Measurements from ENCODE around the gene IL17RB. TPM values are rescaled to one million over a fixed set of nuclear protein-coding genes. Genes with fewer than 3 reads are reported as not detected.

The IL17RB gene
- total RNA-seq, 1 experiment from 2014 or later: 9.8 TPM

- no peak overlapping the region for H4K91ac ChIP-seq (ENCODE audit: insufficient read length, low read depth, low read length)
- no peak overlapping the region for H3K4ac ChIP-seq (ENCODE audit: low read depth, low read length)
- no peaks in the 10 kb centered on the region for H3K27me3 ChIP-seq (ENCODE audit: insufficient read depth, low read length)
- H3K27ac Mint-ChIP-seq: no peak overlapping the region
- H2BK20ac ChIP-seq (ENCODE audit: low read depth, low read length, poor library complexity, severe bottlenecking): no peak overlapping the region
- H3K9me3 Mint-ChIP-seq: no peaks in the 10 kb centered on the region
- no peak overlapping the region for H3K56ac ChIP-seq (ENCODE audit: insufficient read length, low read depth, low read length)
- no peak overlapping the region for H2BK15ac ChIP-seq (ENCODE audit: low read depth, low read length)
- H3K14ac ChIP-seq (ENCODE audit: insufficient read depth, low read length): no peak overlapping the region
- H2AFZ ChIP-seq (ENCODE audit: low read length): no peak overlapping the region
- no peaks in the 10 kb centered on the region for H3K27me3 Mint-ChIP-seq (ENCODE audit: low read depth)
- no peak overlapping the region for H2AK5ac ChIP-seq (ENCODE audit: insufficient read length, low read length)
- H4K5ac ChIP-seq (ENCODE audit: insufficient read length, low read depth, low read length): no peak overlapping the region
- H3K79me2 ChIP-seq (ENCODE audit: insufficient read depth, low read length): no peaks in the 10 kb centered on the region
- H3K23ac ChIP-seq (ENCODE audit: insufficient read length, low read depth, low read length): no peak overlapping the region
- no peak overlapping the region for H3K18ac ChIP-seq (ENCODE audit: insufficient read length, low read depth, low read length)
- no peak for TF ChIP-seq CTCF (conservative IDR thresholded peaks at IDR 0.05)
- H4K20me1 ChIP-seq (ENCODE audit: control insufficient read depth, insufficient read depth, insufficient read length): no peaks in the 10 kb centered on the region
- peaks cover 0 to 30% (median 18%) of the 10 kb centered on the region in 3 experiments; a peak in 6 of 7 replicates for H3K36me3 Mint-ChIP-seq (ENCODE audit: insufficient read depth in 1 of 3, low read depth in 3 of 3)
- H2BK120ac ChIP-seq (ENCODE audit: low read depth, low read length, poor library complexity, severe bottlenecking): no peak overlapping the region
- H3K4me1 Mint-ChIP-seq: peaks cover 0 to 10% of the 10 kb centered on the region in 2 experiments; a peak in 2 of 4 replicates
- no peak overlapping the region for H3K9ac ChIP-seq (ENCODE audit: extremely low read depth, insufficient read length, low read length)
- no peak overlapping the region for H2BK12ac ChIP-seq (ENCODE audit: insufficient read length, low read depth, low read length)
- no peak overlapping the region for H2BK5ac ChIP-seq (ENCODE audit: insufficient read length, low read length)
- no peak overlapping the region for H4K8ac ChIP-seq (replicated peaks; ENCODE audit: insufficient read length, low read depth, low read length)
- no peaks in the 10 kb centered on the region for H3K9me3 ChIP-seq (ENCODE audit: control insufficient read depth, low read depth, low read length)
- DNase-seq: no peak
- WGBS (ENCODE audit: extremely low coverage, insufficient read length, low lambda C conversion rate): no CpG with 5 or more reads among the region's 5 CpGs
- H3T11ph ChIP-seq (ENCODE audit: low read length): no peak overlapping the region
- no peaks in the 10 kb centered on the region for H3K4me1 ChIP-seq (ENCODE audit: insufficient read depth, low read length)
- H3K23me2 ChIP-seq (ENCODE audit: insufficient read length, low read depth, low read length, poor library complexity, severe bottlenecking): no peaks in the 10 kb centered on the region
- no peak overlapping the region for H3K4me3 Mint-ChIP-seq
- no peaks in the 10 kb centered on the region for H3K79me1 ChIP-seq (ENCODE audit: insufficient read depth, low read depth, low read length, poor library complexity, severe bottlenecking)
- H3K4me2 ChIP-seq (ENCODE audit: insufficient read depth, insufficient read length, low read length): no peak overlapping the region
- H3K27ac ChIP-seq (ENCODE audit: insufficient read length, low read depth, low read length): no peak overlapping the region
Measured at GRCh38 chr3:53820084-53820483, 26.3 kb upstream of the IL17RB start.

All from H9 (cell line).